GM21529 (cell line): Measurements from ENCODE around the gene RMRP.
"Not testable (repeated sequence)": the region's sequence is repeated elsewhere in the genome, so short reads cannot be mapped to it uniquely, and the experiment has no call there.

Experiments
- ATAC-seq: cut with Tn5 transposase; IDR thresholded peaks from one replicate; pipeline ENCODE4 v1.9.1; 2021; ENCODE audit not compliant: unreplicated experiment

The RMRP gene

DNA sequence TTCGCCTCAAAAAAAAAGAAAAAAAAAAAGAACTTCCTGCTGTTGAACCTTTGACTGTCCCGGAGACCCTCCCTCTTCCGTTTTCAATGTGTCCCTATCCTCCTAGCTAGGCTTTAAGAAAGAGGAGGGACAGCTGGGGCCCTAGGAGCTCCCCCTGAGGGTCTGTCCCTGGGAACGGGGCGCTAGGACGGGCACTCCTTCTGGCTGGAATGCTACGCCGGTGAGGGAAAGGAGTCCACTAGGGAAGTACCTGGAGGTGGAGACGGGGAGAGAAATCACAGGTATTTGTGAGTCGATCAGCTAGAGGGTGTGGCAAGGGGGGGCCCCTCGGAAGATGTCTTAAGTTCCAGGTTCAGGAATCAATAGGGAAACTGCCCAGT, 11.7 kb downstream of the RMRP start:
- ATAC-seq = no peak

- ATAC-seq = not testable (repeated sequence)
Observed at GRCh38 chr9:35645736-35646135, 12.1 kb downstream of the RMRP start.

DNA sequence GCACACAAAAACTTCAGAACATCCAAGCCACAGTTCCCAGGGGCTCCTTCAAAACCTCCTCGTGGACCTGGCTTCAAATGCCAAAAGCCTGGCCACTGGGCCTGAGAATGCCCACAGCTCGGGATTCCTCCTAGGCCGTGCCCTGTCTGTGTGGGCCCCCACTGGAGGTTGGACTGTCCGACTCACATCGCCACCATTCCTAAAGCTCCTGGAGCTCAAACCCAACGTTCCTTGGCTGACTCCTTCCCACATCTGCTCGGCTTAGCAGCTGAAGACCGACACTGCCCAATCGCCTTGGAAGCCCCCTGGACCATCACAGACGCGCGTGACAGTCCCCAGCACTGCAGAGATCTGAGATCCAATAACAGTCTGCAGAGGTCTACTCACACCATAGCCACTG, 14.8 kb downstream of the RMRP start:
- no peak for ATAC-seq

- ATAC-seq = not testable (repeated sequence)
Observed at GRCh38 chr9:35641478-35641877, 16.3 kb downstream of the RMRP start.

- not testable (repeated sequence) for ATAC-seq
Observed at GRCh38 chr9:35640431-35640830, 17.4 kb downstream of the RMRP start.

- no peak for ATAC-seq
Observed at GRCh38 chr9:35639631-35640030, 18.2 kb downstream of the RMRP start.

- not testable (repeated sequence) for ATAC-seq
Observed at GRCh38 chr9:35639225-35639624, 18.6 kb downstream of the RMRP start.

DNA sequence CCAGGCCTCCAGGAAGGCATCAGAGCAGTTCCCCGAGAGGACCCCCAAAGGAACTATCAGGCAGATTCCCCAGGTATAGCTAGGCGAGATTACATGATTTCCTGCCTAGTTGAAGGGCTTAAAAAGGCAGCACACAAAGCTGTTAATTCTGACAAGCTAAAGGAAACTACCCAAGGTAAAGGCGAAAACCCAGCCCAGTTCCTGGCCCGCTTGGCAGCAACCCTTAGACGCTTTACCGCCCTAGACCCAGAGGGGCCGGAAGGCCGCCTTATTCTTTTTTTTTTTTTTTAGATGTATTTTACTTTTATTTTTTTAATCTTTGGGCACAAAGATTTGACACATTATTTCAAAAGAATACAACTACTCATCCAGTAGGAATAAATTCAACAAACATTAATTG, 19.1 kb downstream of the RMRP start:
- not testable (repeated sequence) for ATAC-seq

DNA sequence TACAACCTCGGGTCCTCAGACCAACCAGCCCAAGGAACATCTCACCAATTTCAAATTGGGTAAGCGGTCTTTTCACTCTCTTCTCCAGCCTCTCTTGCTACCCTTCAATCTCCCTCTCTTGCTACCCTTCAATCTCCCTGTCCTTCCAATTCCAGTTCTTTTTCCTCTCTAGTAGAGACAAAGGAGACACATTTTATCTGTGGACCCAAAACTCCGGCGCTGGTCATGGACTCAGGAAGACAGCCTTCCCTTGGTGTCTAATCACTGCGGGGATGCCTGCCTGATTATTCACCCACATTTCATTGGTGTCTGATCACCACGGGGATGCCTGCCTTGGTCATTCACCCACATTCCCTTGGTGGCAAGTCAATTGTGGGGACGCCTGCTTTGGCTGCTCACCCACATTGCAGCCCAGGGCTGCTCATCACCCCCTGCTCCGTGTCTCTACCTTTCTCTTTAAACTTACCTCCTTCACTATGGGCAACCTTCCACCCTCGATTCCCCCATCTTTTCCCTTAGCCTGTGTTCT, 20.3 kb downstream of the RMRP start:
- not testable (repeated sequence) for ATAC-seq

- not testable (repeated sequence) for ATAC-seq
Observed at GRCh38 chr9:35636877-35637246, 21.0 kb downstream of the RMRP start.

DNA sequence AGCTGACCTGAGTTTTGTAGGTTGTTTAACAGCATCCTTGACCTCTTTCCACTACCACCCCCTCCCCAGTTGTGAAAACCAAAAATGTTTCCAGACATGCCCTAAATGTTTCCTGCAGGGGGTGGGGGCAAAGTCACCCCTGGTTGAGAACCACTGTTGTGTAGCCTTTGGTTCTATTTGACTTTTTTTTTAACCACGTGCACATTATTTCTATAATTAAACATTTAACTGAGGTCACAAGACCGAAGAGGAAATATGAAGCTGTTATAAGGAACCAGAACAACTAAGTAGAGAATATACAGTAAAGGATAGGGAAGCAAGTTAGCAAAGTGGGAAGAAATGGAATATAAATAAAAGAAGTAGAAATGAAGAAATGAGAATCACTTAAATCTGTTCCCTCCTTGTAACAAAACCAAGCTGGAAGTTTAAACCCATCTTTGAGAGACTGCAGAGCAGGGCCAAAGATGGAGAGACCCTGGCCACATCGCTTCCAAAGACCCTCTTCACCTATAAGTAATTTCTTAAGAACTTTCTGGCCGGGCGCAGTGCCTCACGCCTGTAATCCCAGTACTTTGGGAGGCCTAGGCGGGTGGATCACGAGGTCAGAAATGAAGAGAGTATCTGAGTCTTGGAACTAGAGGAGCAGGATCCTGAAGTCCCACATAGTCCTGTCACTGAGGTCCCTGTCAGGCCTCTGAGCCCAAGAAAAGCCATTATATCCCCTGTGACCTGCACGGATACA, 21.5 kb downstream of the RMRP start:
- no peak for ATAC-seq

DNA sequence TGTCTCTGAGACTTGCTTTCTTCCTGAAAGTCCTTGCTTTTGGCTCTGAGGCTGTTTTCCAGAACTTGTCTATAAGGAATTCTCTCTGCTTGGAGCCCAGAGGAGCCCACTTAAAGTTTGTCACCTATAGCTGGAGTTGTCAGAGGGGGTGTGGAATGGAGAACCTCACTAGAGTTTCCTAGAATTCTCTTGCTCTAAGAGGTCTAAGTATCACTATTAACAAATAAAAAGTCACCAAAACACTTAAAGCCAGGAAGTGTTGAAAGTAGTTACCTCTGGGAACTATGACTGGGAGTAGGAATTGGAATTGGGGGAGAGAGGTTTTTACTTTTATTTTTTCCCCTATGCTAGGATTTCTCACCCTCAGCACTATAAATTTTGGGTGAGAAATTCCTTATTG, 22.1 kb downstream of the RMRP start:
- no peak for ATAC-seq

DNA sequence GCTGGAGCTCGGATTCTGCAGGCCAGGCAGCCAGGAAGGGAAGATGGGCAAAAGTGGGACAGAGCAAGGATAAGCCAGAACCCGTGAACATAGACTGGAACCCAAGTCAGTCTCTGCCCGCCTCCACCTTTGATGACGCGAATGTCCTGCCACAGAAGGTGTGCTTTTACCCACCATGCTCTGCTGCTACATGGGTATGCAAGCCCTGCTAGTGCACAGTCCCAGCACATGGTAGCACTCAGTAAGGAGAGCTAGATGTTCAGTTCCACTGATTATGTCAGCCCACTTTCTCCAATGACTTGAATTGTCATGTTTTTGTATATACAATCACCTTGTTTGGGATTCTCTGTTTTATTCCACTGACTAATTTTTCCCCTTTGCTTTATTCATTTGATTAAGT, 28.2 kb downstream of the RMRP start:
- no peak for ATAC-seq

GRCh38 chr9:35628389-35628991, 29.3 kb downstream of the RMRP start:
- no peak for ATAC-seq

- ATAC-seq = no peak
Observed at GRCh38 chr9:35627575-35627974, 30.2 kb downstream of the RMRP start.

DNA sequence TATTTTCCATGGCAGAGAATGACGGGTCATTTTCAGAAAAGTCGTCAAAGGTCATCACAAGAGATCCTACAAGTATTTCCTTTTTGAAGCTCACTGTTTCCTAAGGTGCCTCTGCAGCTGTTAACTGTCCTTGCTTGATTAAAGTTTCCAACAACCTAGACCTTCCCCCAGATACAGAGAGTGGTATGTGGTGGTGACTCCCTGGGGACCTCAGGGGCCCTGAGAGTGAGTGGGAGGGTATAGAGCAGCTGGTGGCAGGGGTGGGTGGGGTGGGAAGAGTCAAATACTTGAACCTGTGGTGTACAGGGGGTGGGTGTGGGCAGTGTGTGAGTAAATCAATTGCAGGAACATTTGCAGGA, 38.0 kb downstream of the RMRP start:
- ATAC-seq = peak; percentile 51

DNA sequence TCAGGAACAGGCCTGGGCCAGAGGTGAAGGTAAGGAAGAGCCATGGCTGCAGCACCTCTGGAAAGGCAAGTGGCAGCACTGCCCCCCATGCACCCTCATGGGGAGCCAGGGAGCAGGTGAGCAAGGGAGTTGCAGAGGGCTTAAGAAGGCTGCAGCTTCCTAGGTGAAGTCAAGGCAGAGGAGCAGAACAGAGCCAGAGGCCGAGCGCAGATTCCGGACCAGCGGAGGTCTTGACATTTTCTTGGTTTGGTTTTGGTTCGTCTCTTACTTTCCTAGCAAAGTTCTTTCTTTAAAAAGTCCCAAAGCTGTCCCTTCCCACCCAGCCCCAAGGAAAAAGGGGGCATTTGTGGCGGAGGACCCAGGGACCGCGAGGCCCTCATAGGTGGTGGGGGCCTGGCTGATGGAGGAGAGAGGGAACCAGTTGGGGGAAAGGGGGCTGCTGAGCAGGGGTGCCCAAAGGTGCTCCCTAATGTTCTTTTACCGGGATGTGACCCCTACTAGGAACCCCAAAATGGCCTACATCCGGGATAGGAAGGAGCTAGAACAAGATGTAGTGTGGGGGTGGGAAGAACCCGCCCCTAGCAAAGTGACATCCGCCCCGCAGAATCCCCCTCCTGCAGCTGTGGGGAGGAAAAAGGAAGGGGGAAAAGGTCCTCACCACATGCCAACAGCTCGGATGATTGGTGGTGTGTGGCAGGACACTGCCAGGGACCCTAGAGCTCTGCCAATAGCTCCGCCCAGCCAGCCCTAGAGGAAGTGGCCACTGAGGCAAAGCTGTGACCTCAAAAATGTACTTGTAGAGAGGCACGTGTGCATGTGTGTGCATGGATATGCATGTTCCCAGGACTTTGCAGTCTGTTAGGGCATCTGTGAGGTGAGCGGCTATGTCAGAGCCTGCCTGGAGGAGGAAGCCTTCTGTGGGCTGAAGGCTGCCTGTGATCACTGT, 38.7 kb downstream of the RMRP start:
- peak; percentile 46 for ATAC-seq

GRCh38 chr9:35618325-35618727, 39.5 kb downstream of the RMRP start, which contains the start of gene CD72:
Gene CD72, minus strand, starts transcription at chr9:35618413. Its CDS starts 110 bp downstream, at chr9:35618303.
- no peak for ATAC-seq

GRCh38 chr9:35617548-35617947, 40.3 kb downstream of the RMRP start:
- ATAC-seq = no peak

DNA sequence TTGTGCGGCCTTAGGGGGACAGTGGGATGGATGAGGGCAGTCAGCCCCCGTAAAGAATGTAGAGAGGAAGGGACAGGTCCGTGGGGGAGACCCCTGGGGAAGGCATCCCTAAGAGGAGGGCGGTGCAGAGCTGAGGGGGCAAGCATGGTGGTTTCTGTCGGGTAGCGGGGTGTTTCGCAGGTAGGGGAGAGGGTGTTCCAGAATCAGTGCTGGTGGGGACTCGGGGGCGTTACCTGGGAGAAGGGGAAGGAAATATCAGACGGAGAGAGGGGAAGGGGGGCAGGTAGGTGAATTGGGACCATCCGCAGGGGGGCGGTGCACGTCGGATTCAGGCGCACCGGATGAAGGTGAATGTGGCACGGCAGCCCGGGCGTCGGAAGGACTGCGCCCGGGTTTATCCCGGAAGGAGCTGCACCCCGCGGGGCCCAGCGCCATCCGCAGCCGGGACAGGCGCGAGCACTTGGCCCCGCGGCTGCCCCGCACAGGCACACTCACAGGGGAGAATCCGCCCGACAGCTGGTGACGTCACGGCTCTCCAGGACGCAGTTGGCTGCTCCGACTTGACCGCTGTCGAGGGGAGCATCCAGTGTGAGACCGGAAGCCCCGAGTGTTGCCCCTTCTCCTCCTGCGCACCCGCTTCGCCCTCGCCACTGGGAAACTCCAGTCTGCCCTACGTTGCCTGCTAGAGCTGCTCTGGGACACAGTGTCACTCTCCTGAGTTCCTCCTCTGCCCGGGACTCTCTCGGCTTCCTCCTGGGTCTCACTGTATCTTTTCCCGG, 40.9 kb downstream of the RMRP start:
- ATAC-seq = no peak
